GM12864 (cell line): ENCODE measurements around the gene RPS15A.

Source experiments
- DNase-seq: peaks from one replicate; pipeline ENCODE4 v3.0.0-alpha.2; 2011; ENCODE audit warnings: low read depth
- H3K4me3 ChIP-seq: 2 replicates; pipeline ENCODE4 v1.5.1; 2011; ENCODE audit warnings: mild to moderate bottlenecking, low read depth, low read length, control low read depth
- TF ChIP-seq, protein P1 (sequence below): IDR thresholded peaks from 2 replicates; pipeline ENCODE4 v1.5.1; 2011; ENCODE audit warnings: low read depth, mild to moderate bottlenecking, moderate library complexity, low read length, control low read depth, inconsistent platforms; ENCODE audit errors: missing control alignments

The RPS15A gene

DNA sequence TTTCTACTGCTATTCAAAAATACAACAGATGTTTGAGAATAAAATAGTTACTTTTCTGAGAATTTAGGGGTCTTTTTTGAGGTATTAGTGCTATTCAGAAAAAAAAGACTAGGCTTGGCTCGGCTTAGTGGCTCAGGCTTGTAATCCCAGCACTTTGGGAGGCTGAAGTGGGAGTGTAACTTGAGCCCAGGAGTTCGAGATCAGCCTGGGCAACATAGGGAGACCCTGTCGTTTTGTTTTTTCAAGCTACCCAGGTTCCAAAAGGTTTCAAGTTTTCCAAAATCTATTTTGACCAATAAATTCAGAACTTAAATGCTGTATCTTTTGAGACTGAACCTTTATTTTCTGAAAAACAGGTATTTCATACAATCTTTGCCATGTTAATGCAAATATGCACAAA is 14.4 kb upstream of the RPS15A start:
- no peak overlapping the region for H3K4me3 ChIP-seq
- TF ChIP-seq, protein P1, sequence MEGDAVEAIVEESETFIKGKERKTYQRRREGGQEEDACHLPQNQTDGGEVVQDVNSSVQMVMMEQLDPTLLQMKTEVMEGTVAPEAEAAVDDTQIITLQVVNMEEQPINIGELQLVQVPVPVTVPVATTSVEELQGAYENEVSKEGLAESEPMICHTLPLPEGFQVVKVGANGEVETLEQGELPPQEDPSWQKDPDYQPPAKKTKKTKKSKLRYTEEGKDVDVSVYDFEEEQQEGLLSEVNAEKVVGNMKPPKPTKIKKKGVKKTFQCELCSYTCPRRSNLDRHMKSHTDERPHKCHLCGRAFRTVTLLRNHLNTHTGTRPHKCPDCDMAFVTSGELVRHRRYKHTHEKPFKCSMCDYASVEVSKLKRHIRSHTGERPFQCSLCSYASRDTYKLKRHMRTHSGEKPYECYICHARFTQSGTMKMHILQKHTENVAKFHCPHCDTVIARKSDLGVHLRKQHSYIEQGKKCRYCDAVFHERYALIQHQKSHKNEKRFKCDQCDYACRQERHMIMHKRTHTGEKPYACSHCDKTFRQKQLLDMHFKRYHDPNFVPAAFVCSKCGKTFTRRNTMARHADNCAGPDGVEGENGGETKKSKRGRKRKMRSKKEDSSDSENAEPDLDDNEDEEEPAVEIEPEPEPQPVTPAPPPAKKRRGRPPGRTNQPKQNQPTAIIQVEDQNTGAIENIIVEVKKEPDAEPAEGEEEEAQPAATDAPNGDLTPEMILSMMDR = no peak
- no peak for DNase-seq

DNA sequence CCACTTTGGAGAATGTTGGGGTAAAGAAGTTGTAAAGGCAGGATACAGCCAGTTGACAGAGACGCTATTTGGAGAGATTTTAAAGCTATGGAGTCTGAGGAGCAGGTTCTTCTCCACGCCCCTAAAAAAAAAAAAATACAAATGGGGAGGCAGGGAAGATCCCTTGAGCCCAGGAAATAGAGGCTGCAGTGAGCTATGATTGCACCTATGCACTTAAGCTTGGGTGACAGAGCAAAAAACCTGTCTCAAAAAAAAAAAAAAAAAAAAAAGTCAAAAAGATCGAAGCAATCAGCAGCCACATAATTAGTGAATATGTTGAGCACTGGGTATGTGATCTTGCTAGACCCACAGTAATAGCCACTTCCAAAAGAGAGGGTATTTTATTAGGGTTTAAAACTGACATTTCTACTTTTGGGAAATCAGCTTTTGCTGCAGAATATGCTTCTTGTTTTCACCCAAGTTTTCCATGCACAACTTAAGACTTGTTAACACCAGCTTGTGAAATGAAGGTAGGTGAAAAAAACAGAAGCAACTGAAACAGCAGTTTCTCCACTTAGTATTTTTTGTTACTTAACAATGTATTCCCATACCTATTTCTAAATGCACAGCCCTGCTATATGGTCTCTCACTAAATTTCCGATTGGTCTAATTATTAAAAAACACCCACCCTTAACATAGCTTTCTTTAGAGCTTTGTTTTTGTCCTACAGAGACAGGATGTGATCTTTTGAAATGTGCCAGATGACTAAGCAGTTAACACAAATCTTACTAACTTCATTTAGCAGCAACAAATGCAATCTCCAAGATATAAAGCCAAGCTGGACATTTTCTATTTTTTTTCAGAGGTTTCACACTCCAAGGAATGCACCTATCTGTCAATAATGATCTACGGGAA is 13.7 kb upstream of the RPS15A start:
- DNase-seq = no peak
- H3K4me3 ChIP-seq = no peak overlapping the region

DNA sequence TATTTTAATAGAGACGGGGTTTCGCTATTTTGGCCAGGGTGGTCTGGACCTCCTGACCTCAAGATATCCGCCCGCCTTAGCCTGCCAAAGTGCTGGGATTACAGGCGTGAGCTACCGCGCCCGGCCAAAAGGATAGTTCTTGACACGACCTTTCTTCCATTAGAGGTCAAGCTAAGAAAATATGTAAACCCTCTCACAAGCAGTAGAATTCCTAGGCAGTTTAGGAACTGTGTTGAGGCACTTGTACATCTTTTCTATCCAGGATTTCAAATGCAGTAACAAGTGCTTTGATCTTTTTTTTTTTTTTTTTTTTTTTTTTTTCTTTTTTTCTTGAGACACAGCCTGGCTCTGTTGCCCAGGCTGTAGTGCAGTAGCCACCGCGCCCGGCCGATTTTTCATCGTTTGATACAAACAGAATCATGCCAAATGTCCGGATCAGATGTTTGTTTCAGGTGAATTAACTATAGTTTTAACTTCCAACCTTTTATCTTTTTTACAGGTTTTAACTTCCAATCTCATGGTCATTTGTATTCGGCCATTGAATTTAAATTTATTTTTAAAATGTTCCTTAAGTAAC is 12.7 kb upstream of the RPS15A start:
- DNase-seq = no peak
- TF ChIP-seq, protein P1 = no peak
- no peak overlapping the region for H3K4me3 ChIP-seq

More for the DNA sequence above, 13.7 kb upstream of the RPS15A start:
- TF ChIP-seq, protein P1 = no peak

DNA sequence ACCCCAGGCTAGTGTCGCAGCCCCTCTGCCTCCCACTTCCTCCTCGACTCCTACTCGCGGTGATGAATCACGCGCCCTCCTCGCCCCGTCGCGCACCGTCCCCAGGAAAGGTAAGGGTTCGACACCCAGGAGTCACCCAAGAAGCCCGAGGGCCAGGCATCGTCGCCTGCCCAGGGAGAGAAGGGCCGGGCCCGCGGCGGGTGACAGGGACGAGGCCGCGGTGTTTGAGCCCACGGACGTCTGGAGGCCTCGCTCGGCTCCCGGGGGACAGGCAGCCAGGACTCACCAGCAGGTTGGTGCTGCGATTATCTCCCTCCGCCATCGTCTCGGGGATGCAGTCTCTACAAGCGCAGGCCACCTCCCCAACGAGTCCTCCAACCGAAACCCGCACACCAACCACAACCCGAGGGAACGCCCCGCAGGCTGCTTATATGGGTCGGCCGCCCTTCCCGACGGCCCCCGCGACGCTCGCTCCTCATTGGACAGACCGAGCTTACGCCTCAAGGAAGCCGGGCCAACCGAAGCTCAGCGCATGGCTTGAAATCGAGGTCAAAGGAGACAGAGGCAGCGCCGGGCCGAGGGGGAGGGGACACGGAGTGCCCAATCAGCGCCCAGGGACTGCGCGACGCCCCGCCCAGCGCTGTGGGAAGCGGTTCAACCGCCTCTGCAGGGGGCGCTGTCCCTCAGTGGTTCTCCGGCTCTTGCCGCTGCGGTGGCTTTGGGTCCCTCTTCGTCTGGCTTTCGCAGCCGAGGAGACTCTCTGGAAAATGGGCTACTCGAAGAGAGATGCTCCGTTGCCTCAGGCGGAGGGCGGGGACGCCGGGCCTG is 11.2 kb upstream of the RPS15A start, which contains the start of gene ARL6IP1:
Gene ARL6IP1 (minus strand): TSS at position 405 of the 828 bp plus-strand sequence. CDS start 83 bp downstream, at position 322.
- H3K4me3 ChIP-seq = peak within 1 kb of the TSS; percentile 90
- TF ChIP-seq, protein P1 = peak; percentile 89
- DNase-seq = peak; percentile 98

DNA sequence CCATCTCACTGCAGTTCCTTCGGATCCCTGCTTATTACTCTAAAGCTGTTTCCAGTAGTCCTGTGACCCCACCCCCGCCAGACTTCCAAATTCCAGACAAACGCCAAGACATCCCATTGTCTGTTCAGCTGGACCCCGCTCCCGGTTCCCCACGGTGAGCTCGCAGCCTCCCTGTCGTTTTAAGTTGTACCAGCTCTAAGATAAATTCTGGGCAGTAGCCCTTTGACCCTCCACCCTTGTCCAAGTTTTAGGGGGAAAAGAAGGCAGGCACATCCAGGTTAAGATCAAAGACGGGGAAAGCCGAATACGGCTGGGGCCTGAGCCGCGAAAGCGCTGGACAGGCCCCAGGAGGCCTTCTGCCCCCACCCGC is 10.6 kb upstream of the RPS15A start:
- TF ChIP-seq, protein P1 = no peak
- peak overlapping the region; percentile 90 for H3K4me3 ChIP-seq
- DNase-seq = no peak

DNA sequence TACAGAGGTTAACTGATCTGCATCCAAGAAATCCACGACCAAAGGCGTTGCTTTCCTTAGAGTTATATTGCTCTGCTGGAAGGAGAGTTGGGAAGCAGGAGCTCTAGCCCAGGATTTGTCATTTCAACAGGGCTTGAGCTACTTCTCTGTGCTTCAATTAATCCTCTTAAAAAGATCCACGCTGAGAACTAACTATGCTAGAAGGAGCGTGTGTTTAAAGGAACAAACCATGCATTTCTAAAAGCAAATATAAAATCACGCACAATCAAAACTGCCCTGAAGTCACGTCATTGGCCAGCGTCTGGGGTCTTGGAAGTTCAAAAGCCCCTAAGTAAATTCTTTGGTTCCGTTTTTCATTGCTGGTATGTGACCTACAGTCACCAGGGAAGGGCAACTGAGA is 10.2 kb upstream of the RPS15A start:
- TF ChIP-seq, protein P1 = no peak
- no peak for DNase-seq

More for the DNA sequence above, 10.2 kb upstream of the RPS15A start:
- peak overlapping the region; percentile 90 for H3K4me3 ChIP-seq
